Activated CD8-positive, alpha-beta memory T cell treated with anti-CD3 and anti-CD28 coated beads for 24 hours (primary cell): ENCODE results near the gene NRG3.
"Not testable (repeated sequence)": the region's sequence is repeated elsewhere in the genome, so short reads cannot be mapped to it uniquely, and the experiment has no call there.

Source experiments
- DNase-seq: peaks from one replicate; pipeline ENCODE4 v3.0.0-alpha.2; 2020

NRG3 gene

DNA sequence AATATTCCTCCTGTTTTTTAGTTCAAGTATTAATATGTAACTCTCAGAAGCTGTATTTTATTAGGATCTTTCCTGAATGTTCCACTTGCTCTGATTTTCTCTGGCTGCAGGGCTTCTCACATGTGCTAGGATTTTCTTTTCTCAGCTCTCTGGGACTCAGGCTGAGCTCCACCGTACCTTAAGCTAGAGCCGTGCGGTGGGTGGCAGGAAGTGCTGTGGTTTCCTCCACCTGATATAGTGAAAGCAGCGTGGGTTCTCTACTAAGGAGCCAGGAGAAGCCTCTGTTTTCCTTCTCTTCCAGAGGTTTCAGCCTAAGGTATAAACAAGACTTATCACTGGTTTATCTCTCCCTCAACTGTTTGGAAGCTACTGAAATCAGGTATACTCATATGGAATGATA, 433.6 kb downstream of the NRG3 start:
- DNase-seq, result no peak

DNA sequence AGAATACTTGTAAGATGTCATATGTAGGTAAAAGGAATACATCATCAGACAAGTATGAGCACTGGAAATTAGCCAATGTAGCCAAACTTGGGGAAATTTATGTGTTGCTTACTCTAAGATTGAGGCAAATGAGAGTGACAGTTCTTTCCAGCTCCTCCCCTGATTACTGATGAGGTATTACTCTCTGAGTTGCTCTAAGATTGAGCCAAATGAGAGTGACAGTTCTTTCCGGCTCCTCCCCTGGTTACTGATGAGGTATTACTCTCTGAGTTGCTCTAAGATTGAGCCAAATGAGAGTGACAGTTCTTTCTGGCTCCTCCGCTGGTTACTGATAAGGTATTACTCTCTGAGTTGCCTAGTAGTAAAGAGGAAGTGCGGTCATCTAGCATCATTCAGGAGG, 435.8 kb downstream of the NRG3 start:
- DNase-seq, result no peak

DNA sequence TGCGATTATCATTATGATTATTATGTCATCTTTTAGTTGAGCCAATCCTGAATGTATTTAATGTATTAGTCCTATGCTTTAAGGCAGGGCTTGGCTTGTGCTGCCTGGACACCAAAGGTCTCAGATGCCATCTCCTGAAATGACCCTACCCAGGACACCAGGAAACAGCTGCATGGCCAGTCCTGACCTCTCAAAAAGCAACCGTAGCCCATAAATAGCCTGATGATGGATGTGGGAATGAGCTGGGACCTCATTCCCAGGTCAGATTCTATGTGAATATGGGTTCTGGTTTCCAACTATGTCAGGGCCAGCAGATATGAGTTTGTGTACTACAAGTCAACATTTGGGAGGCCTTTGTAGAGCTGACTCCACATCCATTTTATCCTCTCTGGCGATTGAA, 438.4 kb downstream of the NRG3 start:
- no peak for DNase-seq

DNA sequence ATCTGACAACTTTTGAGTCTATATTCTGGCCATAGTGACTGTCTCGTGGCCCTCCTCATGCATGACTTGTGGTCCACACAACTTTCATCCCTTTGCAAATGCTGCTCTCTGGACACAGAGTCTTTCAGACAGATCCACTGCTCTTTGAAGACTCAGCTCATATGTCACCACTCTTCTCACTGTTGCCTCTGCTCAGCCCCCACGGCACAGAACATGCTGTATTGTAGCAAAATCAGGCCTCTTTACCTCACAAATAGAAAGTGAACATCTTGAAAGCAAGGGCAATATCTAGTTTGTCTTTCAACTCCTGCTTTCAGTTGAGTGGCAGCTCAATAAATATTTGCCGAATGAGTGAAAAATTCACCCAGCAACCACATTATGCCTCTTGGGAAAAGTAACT, 443.5 kb downstream of the NRG3 start:
- no peak for DNase-seq

DNA sequence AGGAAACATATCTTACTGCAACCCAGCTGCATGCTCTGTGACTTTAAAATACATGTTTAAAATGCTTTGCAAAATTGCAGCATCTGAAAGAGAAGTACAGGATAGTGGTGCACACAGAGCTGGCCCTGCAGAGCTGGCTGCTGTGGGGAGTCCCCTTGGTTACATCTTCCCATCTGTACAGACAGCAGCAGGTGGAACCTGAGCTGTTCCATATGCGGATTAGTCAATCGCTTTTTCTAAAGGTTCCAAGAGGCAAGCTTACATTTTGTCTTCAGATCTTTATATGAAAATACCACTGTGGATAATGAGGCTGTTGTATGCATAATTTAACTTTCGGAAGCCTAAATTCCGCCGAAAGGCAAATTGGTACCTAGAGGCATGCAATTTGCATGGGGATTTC, 444.1 kb downstream of the NRG3 start:
- no peak for DNase-seq

DNA sequence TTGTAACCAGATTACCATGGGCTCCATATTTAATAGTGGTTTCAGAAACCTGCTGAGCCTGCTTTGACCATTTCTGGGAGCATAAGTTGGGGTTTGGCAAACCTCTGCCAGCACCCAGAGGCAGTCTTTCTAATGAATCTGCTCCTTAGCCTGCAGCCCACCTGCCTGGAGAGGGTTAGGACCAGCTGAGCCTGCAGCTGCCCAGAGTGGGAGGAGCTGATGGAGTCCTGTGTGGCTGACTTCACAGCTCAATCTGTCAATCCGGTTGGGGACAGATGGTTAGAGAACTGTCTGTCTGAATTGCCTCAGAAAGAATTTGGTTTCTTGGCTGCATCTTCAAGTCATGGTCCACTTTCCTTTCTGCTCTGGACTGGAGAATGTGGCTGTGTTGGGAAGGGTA, 444.6 kb downstream of the NRG3 start:
- DNase-seq, result no peak

DNA sequence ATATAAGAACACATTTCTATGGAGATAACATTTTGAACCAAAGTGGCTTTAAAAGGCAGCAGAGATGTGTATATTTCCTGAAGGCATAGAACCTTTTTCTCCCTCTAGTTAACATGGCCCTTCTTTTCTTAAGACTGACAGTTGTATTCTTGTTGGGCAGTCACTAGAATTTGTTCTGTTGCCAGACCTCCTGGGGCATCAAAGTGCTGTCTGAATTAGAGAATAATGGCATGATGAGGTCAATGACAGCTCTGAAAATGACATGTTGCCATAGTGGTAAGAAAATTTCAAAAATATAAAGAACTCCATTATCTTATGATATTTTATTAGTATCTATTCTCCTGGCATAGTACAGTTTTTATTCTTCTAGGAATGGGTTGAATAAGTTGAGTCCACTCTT, 446.7 kb downstream of the NRG3 start:
- no peak for DNase-seq

DNA sequence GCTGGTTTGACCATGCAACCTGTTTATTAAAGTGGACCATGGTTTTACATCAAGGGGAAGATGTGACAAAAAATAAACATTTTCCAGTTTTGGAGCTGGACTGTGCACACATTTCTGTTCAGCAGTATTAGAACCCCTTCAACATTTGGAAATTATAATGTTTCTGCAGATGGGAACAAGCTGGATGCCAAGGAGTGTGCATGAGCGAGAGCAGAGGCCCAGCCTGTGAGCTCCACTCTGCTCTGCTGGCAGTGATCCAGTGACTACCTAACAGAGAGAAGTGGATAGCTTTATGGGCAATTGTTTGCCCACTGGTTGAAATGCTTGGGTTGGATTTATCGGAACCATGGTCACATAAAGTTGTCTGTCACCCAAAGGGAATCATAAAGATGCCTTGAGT, 456.7 kb downstream of the NRG3 start:
- no peak for DNase-seq

DNA sequence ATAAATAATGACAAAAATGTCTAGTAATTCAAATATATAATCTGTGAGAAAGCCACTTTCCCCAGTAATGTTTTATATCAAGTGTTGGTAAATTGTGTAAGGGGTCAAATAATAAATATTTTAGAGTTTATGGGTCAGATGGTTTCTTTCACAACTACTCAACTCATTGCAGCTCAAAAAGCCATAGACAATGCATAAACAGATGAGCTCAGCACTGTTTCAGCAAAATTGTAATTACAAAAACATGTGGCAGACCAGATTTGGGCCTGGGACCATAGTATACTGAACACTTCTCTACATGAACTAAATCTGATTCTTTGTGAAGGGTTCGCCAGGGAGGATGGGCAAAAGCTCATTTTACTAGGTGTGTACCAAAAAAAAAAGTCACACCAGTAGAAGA, 460.8 kb downstream of the NRG3 start:
- no peak for DNase-seq

DNA sequence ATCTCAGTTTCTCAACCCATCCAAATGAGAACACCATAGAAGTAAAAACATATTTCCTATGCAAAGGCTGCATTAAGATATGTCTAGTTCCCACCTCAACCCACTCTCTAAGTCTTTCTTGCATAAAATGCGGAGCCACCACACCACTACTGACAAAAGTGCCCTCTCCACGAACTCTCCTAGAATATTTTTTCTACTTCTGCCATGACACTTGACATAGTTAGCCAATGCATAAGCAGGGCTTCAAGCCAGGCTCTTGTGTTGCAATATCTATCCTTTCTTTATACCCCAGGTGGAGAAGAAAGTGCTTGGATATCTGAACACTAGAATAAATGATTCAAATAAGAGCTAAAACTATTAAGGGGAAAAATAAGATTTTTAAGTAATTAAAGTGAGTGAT, 465.2 kb downstream of the NRG3 start:
- DNase-seq, result no peak

DNA sequence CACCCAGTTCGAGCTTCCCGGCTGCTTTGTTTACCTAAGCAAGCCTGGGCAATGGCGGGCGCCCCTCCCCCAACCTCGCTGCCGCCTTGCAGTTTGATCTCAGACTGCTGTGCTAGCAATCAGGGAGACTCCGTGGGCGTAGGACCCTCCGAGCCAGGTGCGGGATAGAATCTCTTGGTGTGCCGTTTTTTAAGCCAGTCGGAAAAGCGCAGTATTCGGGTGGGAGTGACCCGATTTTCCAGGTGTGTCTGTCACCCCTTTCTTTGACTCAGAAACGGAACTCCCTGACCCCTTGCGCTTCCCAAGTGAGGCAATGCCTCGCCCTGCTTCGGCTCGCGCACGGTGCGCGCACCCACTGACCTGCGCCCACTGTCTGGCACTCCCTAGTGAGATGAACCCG, 474.6 kb downstream of the NRG3 start:
- not testable (repeated sequence) for DNase-seq

DNA sequence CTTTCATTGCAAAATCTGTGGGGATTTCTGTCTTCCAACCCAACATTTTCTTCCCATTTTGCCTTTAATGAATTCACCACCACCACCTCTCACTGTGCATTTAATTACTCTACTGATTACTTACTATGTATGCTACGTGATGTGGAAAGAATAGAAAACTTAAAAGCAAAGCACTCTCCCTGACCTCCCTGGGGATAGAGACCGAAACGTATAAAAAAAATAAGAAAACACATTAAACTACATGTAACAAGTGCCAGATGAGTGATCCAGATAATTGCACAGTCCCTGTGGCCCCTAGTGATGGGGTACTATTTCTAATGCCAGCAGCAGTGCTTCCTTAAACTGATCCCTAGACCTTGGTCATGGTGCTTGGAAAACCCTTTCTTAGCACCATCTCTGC, 478.4 kb downstream of the NRG3 start:
- no peak for DNase-seq

DNA sequence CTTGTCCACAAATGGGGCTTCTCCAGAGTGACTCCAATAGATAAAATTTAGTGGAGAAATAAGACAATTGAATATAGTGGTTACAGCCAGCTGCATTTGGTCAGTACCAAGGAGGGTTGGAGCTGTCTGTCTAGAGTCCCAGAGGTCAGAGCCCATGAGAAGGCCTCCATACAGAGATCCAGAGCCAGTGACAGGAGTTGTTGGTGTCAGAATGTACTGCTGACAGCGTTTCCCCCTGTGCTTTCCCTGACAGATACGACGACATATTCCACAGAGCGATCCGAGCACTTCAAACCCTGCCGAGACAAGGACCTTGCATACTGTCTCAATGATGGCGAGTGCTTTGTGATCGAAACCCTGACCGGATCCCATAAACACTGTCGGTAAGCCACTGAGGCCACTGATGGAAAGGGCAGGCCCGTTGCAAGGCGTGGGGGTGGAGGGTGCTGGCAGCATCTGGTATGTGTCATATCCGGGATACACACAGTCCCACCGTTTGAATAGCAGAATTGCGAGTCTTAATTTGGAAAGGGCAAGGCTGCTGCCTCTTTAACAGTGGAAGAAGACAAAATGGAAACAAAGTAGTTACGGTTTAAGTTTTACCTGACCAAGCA, 483.6 kb downstream of the NRG3 start:
- no peak for DNase-seq

DNA sequence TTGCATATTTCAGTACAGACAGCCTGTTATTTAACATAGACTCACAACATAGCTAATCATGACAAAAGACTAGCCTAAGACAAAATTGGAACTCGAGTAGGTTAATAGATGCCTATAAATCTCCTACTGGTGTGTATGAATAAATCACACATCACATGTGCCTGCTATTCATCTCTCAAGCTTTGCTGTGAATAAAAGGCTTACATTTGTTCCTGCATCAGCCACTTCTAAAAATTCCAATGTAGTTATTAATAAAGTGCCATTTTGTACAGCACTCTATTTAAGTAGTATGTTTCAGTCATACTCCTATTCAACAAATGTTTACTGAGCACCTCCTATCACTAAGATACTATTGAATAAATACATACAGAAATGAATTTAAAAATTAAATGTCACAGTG, 486.3 kb downstream of the NRG3 start:
- no peak for DNase-seq

DNA sequence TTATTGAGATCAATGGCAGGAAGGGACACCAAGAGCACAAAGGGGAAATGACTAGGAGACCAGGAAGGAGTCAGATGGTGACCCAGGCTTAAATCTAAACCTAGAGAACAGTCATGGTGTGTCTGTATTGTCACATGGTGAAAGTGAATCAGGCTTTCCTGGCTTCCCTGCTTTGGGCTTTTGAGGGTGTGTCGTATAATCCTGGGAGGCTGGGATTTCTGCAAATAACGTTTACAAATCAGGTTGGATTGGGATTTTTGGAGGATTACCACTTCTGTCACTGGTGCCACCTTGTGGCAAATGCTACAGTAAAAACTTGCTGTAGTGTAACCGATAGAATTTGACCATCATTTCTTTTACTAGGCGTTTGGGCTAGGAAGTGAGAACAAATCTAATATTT, 502.6 kb downstream of the NRG3 start:
- no peak for DNase-seq

DNA sequence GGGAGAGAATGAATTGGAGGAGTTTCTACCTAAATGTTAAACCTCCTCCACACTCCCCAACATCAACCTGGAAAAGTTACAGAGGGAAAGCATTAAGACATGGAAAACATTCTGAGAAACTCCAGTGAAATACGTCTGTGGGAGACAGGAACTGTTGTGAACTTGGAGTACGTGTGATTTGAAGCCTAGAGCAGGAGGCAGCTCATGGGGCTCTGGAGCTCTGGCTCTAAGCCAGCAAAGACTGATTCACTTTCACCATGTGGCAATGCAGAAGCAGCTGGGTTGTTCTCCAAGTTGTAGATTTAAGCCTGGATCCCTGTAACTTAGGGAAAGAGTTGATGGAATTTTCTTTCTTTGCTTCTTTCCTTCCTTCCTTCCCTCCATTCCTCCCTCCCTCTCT, 503.2 kb downstream of the NRG3 start:
- DNase-seq, result no peak

DNA sequence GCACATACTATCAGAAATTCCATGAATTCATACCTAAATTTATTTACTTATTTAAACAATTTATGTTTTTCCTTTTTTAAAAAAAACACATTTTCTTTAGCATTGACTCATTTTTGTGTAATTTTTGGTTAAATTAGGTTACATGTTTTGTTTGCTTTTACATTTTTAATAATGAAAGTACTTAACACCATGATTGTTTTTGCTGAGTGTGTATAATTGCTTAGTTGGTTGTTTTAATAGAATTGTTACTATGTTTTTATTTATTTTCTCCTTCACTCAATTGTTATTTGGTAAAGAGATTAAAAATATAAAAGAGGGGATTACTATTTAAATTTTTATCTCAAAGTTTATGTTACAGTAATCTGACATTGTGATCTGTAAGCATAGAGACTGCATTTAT, 508.4 kb downstream of the NRG3 start:
- no peak for DNase-seq

DNA sequence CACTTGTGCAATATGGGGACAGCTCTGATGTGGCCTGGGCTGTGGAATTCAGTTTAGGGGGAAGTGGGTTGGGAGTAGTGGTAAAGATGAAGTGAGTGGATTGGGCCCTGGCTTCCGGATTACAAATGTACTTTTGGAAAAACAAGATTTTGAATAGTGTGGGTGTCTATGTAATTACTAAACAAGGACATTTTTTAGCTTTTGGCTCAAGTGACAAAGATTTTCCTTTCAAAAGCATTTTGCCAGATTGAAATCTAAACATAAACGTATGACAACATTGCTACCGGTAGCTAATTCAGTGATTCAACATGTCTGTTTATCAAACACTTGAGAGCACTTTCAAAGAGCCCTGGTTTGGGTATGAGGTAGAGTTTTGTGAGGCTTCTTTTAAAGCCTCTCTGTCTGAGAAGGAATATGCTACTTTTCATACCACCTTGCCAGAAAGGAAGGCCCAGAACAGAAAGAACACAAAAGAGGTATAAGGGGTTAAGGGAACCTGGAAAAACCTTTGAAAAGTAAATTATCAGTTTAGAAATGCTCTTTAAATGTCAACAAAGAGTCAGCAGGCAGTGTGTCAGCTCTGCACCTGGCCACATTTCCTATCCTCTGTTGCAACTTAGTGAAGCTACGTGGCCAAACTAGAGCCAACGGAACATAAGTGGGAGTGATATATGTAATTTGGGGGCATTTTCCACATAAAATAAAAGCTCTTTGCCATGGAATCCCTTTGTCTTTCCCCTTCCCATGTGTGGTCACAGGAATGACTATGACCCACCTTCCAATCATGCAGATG, 516.1 kb downstream of the NRG3 start:
- no peak for DNase-seq

DNA sequence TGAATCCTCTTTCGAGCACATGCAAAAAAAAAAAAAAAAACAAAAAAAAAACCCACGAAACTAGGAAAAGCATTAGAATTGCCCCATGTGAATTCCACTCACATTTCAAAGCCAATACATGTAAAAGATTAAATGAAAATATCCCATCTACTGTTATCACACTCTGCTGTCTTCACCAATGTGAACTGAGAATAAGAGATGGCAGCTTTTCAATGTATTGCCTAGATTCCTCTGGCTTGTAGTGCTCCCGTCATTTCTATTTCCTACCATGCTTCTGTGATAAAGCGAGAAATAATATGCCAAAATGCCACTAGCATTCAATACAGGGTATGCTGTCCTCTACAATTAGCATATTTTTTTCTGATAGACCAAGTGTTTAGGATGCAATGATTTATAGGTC, 517.0 kb downstream of the NRG3 start:
- no peak for DNase-seq

DNA sequence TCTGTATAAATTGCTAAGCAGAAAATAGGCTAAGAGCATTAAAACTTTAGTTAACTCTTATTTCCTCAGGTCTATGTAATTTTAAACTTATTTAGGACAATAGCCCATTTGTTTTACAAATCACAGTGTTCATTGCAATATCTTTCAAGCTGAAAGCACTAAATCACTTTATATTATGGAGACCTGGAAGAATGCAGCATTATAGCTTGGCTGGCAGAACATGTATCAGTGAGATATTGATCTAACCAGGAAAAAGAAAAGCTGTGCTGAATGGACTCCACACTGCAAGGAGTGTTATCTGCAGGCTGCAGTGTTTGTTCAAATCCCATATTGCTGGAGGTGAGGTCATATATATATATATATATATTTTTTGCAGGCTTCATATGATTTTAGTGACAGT, 517.5 kb downstream of the NRG3 start:
- no peak for DNase-seq

DNA sequence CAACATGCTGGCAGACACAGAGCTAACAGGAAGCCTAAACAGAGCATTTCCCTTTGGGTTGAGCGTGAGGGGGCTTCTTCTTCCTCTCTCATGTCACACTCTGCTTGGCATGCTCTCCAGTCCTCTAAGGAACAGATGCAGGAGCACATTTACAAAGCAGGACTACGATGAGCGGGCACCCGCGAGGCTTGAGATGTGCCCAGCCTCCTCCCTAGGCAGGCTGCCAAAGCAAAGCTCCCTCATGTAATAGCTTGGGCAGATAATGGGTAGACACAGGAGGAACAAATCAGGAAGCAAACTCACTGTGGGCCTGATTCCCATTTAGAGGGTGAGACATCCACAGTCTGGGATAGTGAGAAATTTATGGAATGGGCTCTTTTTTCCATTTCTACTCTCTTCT, 519.1 kb downstream of the NRG3 start:
- no peak for DNase-seq

DNA sequence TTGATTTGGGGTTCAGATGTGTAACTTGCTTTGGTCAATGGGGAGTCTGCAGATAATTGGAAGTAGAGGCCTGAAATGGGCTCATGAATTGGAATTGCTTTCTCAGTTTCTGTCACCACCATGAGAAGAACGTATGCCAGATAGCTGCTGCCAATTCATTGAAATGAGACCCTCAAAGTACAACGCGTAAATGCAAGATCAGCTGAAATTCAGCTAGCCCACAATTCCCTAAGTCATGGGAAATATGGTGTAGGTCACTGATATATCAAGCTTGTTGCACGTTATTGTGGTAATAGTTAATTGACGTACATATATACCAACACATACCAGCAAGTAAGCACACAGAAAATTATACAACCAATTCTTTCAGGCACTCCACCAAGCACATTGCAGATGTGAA, 520.0 kb downstream of the NRG3 start:
- no peak for DNase-seq

DNA sequence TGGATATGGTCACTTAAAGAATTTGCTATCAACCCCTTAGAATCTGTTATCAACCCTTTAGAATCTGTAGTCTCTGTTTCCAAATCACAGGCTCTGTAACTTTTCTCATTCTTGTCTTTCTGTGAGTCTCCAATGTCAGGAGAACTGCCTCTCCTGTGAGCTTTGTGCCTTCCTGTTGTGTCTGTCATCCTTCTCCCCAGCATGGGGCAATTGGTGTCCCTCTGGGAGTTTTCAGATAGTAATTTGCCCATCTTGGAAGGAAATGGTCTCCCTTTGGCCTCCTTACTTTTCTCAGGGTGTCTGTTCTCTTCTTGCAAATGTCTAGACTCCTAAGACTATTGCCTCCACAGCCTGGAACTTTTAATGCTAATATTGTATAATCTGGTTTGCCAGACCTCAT, 521.9 kb downstream of the NRG3 start:
- DNase-seq, result no peak

DNA sequence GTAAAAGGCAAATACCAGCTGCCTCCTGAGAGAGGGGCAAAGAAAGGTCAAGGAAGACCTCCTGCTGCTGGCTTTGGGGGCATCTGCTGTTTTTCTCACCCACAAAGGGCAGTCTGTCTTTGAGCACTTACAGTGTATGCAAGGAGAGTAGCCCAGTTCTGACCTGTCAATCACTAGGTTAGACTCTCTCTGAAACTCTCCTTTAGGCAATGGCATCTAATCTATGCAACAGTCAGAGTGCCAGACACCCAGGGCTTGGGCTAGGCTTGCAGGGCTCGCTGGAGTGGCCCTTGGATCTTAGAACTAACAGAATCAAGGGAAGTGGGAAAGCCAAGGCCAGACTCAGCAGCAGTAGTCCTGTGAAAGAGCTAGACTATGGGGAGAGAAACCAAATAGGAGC, 522.9 kb downstream of the NRG3 start:
- DNase-seq, result no peak

DNA sequence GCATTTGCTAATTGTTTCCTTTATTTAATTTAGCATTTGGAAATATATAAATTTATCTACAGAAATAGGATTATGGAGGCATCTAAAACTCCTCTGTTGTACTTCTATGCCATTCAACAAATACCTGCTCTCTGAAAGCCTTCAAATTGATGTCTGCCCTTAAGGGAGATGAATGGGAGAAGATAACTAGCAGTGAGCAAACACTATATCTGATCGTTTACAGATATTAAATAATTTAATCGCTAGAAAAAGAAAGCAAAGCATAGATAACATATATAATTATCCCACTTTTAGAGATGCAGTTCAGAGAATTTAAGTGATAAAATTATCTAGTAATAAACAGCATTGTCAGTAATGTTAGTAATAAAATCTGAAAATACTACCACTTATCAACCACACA, 524.9 kb downstream of the NRG3 start:
- DNase-seq, result no peak
